Measurements from ENCODE around the gene SFI1.
"Not testable (repeated sequence)": the region's sequence is repeated elsewhere in the genome, so short reads cannot be mapped to it uniquely, and the experiment has no call there.

Gene SFI1

GRCh38 chr22:31585161-31585859 lies 89.0 kb downstream of the SFI1 start:
- in situ Hi-C loops (cut with MboI; ENCODE audit: low sequenced_read_pairs) = no loop called here

DNA sequence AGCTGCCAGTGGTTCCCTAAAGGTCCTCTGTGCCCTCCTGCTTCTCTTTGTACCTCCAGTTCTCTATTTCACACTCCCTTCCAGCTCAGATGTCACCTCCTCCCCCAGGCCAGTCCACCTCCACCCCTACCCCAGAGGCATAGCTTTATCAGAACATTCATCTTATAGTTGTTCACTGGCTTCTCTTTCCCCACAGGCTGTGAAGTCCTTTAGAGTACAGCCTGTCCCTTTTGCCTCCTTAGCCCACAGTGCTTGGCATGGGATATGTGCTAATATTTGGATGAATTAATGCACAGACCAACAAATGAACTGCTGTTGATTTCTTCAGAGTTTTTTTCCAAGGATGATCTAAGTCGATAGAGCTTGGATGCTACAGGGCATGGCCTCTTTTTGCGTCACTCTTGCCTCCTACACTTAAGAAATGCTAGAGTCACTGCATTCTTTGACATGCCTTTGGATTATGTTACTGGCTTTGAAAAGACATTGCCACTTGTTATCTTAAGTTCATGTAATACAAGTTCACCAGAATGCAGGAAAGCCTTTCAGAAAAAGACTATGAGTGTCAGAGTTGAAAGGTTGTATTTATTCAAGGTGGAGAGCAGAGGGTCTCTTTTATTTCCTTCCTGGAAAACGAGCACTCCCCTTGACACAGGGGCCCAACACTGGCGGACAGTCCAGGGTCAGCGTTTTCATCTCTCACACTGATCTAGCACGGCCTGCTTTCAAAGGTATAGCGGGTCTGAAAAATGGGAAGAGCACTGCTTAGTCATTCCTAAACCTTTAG lies 90.0 kb downstream of the SFI1 start:
- in situ Hi-C loops (cut with MboI; ENCODE audit: low sequenced_read_pairs) = no loop called here

GRCh38 chr22:31588970-31589675 lies 92.8 kb downstream of the SFI1 start:
- in situ Hi-C loops (cut with MboI; ENCODE audit: low sequenced_read_pairs) = no loop called here

DNA sequence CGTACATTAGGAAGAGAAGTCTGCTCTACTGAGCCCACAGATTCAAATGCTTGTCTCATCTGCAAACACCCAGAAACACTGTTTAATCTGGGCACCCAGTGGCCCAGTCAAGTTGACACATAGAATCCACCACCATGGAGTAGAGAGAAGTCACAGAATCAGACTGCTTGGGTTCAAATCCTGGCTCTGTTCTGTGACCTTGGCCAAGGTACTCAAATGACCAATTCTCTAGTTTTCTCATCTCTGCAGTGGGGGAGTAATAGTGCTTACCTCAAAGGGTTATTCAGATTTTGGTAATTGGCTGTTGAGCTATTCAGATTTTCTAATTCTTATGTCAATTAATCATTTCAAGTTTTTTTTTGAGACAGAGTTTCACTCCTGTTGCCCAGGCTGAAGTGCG lies 93.8 kb downstream of the SFI1 start:
- in situ Hi-C loops (cut with MboI; ENCODE audit: low sequenced_read_pairs) = not testable (repeated sequence)

GRCh38 chr22:31595271-31595670 lies 98.9 kb downstream of the SFI1 start:
- in situ Hi-C loops (cut with MboI; ENCODE audit: low sequenced_read_pairs) = no loop called here

DNA sequence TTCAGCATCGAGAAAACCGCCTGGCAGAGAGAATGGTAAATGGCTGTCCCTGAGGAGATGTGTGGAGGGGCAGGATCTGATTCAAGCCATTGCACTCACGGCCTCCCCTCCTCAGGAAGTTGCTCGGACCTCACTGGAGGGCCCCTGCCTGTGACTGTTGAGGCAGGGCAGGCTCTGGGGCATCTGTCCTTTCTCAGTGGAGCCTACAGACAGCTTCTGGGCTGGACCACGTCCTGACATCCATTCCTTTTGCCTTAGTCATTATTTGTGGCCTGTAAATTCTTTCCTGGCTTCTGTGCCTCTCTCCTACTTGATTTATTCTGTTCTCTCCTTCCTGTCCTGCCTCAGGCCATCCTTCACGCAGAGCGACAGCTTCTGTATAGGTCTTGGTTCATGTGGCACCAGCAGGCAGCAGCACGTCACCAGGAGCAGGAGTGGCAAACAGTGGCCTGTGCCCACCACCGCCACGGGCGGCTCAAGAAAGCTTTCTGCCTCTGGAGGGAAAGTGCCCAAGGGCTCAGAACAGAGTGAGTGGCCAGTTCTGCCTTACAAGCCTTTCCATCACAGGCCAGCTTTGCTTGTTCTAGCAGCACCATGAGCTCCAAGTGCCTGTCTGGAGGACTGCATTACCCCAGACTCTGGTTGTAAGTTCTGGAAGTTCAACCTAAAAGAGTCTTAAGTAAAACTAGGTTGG lies 106.1 kb downstream of the SFI1 start:
- in situ Hi-C loops (cut with MboI; ENCODE audit: low sequenced_read_pairs) = no loop called here

- in situ Hi-C loops (cut with MboI; ENCODE audit: low sequenced_read_pairs) = no loop called here
Measured at GRCh38 chr22:31603081-31603525, 106.8 kb downstream of the SFI1 start.

DNA sequence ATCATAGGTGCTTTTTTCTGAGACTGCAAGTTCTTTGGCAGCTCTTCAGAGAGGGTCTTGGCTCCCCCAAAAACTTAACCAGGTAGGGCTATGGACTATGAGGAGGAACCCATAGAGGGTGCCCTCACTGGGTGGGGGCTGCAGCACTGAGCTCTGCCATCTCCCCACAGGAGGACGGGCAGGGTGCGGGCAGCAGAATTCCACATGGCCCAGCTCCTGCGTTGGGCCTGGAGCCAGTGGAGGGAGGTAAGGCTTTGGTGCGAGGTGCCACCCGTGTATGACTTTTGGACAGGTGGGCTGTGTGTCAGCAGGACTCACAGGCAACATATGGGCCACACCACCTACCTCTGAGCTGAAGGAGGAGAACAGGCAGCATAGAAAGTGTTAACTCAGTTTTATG lies 107.2 kb downstream of the SFI1 start:
- in situ Hi-C loops (cut with MboI; ENCODE audit: low sequenced_read_pairs) = no loop called here

DNA sequence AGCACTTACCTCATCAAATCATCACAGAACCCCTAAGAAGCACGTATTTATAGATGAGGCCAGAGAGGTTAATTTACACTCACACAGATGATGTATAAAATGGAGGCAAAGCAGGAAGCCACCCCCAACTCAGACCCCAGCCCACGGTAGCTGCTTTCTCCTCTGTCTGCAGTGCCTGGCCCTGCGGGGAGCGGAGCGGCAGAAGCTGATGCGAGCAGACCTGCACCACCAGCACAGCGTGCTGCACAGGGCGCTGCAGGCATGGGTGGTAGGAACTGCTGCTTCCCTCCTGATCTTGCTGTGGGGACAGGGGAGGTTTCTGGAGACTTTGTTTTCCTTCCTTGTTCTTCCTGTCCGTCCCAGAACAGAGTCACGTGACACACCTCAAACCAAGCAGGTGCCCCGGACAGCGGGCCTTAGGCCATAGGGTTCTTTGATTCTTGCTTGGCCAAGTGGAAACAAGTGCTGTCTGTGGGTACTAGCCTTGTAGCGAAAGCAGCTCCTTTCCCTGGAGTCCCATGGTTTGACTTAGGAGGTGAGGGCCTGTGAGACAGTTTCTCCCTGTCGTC lies 107.9 kb downstream of the SFI1 start:
- in situ Hi-C loops (cut with MboI; ENCODE audit: low sequenced_read_pairs) = no loop called here

GRCh38 chr22:31604746-31605705 lies 108.7 kb downstream of the SFI1 start:
- in situ Hi-C loops (cut with MboI; ENCODE audit: low sequenced_read_pairs) = no loop called here

DNA sequence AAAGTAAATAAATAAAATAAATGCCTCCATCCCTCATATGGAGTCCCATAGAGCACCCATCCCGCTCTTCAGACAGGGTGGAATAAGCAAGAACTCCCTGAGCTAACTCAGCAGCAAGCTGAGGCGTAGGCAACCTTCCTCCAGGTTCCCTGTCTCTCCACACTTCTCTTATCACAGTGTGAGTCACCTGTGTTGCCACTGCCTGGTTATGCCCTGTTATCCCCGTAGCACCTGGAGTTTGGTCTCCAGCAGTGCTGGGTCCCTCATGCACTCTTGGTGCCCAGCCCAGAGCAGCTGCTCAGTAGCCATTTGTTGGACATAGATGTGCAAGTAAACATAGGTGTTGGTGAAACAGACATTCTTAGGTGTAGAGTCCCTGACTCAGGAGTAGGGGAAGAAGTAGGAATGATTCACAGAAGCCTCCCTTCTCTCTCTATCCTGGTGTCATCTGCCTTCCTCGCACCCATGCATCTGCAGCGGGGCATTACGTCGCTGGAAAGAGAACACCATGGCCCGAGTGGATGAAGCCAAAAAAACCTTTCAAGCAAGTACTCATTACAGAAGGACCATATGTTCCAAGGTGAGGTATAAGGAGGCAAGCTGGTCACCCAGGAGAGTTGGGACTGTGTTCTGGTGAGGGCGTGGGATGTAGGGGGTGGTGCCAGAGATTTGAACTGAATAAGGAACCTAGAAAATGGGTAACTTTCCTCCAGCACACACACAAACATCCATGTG lies 109.7 kb downstream of the SFI1 start:
- in situ Hi-C loops (cut with MboI; ENCODE audit: low sequenced_read_pairs) = no loop called here

- in situ Hi-C loops (cut with MboI; ENCODE audit: low sequenced_read_pairs) = no loop called here
Measured at GRCh38 chr22:31607696-31608095, 111.4 kb downstream of the SFI1 start.

- in situ Hi-C loops (cut with MboI; ENCODE audit: low sequenced_read_pairs) = no loop called here
Measured at GRCh38 chr22:31609716-31610115, 113.4 kb downstream of the SFI1 start.

- in situ Hi-C loops (cut with MboI; ENCODE audit: low sequenced_read_pairs) = no loop called here
Measured at GRCh38 chr22:31610611-31611010, 114.3 kb downstream of the SFI1 start.

DNA sequence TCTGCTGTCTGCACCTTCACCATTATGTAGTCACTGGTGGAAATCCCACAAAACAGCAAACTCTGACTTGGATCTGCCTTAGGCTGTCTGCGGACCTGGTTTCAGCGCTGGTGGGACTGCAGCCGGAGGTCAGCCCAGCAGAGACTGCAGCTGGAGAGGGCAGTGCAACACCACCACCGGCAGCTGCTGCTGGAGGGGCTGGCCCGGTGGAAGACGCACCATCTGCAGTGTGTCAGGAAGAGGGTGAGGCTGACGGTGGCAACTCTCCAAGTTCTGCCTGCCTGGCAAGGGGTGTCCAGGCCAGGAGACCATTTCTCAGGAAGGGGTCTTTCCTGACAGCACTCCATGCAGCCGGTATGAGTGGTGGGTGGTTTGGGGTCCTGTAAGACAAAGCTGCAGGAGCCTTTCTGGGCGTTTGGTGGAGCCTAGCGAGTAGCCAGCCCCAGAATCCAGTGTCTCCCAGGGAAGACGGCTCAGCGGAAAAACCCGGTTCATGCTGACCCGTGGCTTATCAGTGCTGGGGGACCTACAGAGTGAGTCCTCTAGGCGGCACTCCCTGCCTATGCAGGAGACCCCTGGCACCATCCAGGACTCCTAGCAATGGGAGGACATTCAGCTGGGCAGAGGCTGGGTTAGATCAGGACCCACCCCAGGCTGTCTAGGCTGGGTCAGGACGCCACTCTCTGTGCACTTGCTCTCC lies 114.9 kb downstream of the SFI1 start:
- in situ Hi-C loops (cut with MboI; ENCODE audit: low sequenced_read_pairs) = no loop called here

DNA sequence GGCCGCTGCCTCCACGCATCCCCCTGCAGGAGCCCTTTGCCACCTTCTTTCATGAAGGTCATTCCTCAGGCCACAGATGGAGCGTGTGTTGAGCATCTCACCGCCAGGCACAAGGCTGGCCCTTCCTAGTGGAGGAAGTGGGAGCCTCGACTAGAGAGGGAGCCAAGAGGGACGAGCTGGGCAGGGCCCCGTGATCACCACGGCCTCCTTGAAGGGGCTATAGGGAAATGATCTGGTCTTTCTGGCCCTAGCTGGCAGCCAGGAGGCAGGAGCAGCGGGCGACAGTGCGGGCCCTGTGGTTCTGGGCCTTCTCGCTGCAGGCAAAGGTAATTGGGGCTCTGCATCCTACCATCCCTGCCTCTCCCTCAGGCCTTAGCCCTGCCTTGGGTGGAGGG lies 116.6 kb downstream of the SFI1 start:
- in situ Hi-C loops (cut with MboI; ENCODE audit: low sequenced_read_pairs) = no loop called here

- in situ Hi-C loops (cut with MboI; ENCODE audit: low sequenced_read_pairs) = no loop called here
Measured at GRCh38 chr22:31613286-31613903, 117.1 kb downstream of the SFI1 start.

GRCh38 chr22:31613904-31614296 lies 117.6 kb downstream of the SFI1 start:
- in situ Hi-C loops (cut with MboI; ENCODE audit: low sequenced_read_pairs) = no loop called here

All from HL-60/S4 (cell line).